Neural cell (in vitro differentiated cells): ENCODE measurements around the gene HLCS. TPM values are rescaled to one million over a fixed set of nuclear protein-coding genes. Genes with fewer than 3 reads are reported as not detected.

Experiments used
- H2AFZ ChIP-seq: fragments of 200-600, 300-800 bp; sonication (generic), shearing (Covaris generic); 2 replicates; pipeline ENCODE4 v1.6.0; 2014; ENCODE audit warnings: low read depth, mild to moderate bottlenecking, antibody characterized with exemption, low read length, moderate library complexity
- H3F3A ChIP-seq: fragments of 200-600 bp; shearing (Covaris generic); 2 replicates; pipeline ENCODE4 v1.6.1; 2016; ENCODE audit warnings: mild to moderate bottlenecking, moderate library complexity, mixed read lengths, antibody characterized with exemption, low read length; ENCODE audit not compliant: insufficient read depth, poor library complexity, severe bottlenecking
- H3K27ac ChIP-seq: fragments of 200-600, 300-800 bp; sonication (generic), shearing (Covaris generic); 2 replicates; pipeline ENCODE4 v1.5.1; 2014; ENCODE audit warnings: mild to moderate bottlenecking, low read length, moderate library complexity
- H3K27me3 ChIP-seq: fragments of 300-800, 200-600 bp; sonication (generic), shearing (Covaris generic); 2 replicates; pipeline ENCODE4 v1.6.0; 2014; ENCODE audit warnings: mild to moderate bottlenecking, low read depth, low read length, moderate library complexity; ENCODE audit not compliant: insufficient read depth
- H3K36me3 ChIP-seq: fragments of 300-800, 200-600 bp; sonication (generic), shearing (Covaris generic); 2 replicates; pipeline ENCODE4 v1.5.1; 2014; ENCODE audit warnings: mild to moderate bottlenecking, antibody characterized with exemption, low read length, moderate library complexity; ENCODE audit not compliant: insufficient read depth
- H3K4me2 ChIP-seq: fragments of 300-800, 200-600 bp; sonication (generic), shearing (Covaris generic); 2 replicates; pipeline ENCODE4 v1.6.0; 2014; ENCODE audit warnings: mild to moderate bottlenecking, low read length
- H3K4me3 ChIP-seq: fragments of 300-800, 200-600 bp; sonication (generic), shearing (Covaris generic); 2 replicates; pipeline ENCODE4 v1.5.1; 2014; ENCODE audit warnings: mild to moderate bottlenecking, low read length, moderate library complexity
- H3K79me2 ChIP-seq: fragments of 200-600 bp; shearing (Covaris generic); replicated peaks from 2 replicates; pipeline ENCODE4 v1.6.0; 2014; ENCODE audit warnings: mild to moderate bottlenecking, low read length, moderate library complexity; ENCODE audit not compliant: insufficient read depth
- H3K9ac ChIP-seq: fragments of 300-800, 200-600 bp; sonication (generic), shearing (Covaris generic); 2 replicates; pipeline ENCODE4 v1.6.1; 2016; ENCODE audit warnings: mild to moderate bottlenecking, low read length, mixed read lengths
- H3K9me2 ChIP-seq: fragments of 200-600 bp; shearing (Covaris generic); 2 replicates; pipeline ENCODE4 v1.6.1; 2016; ENCODE audit warnings: mild to moderate bottlenecking, low read length, mixed read lengths; ENCODE audit not compliant: insufficient read depth
- H3K9me3 ChIP-seq: fragments of 200-600, 300-800 bp; sonication (generic), shearing (Covaris generic); 2 replicates; pipeline ENCODE4 v1.6.1; 2016; ENCODE audit warnings: mild to moderate bottlenecking, mixed run types, low read length, moderate library complexity, mixed read lengths
- H4K20me1 ChIP-seq: fragments of 200-600 bp; shearing (Covaris generic); 2 replicates; pipeline ENCODE4 v1.6.1; 2016; ENCODE audit warnings: mild to moderate bottlenecking, mixed run types; ENCODE audit not compliant: insufficient read depth
- CTCF ChIP-seq: fragments of 450-650 bp; IDR thresholded peaks from 2 replicates; pipeline ENCODE4 v1.5.1; 2014; ENCODE audit warnings: antibody characterized with exemption, mild to moderate bottlenecking, moderate library complexity; ENCODE audit not compliant: poor library complexity, severe bottlenecking
- EP300 ChIP-seq: fragments of 450-650 bp; conservative IDR thresholded peaks from 2 replicates; pipeline ENCODE4 v1.6.1; 2014; ENCODE audit warnings: antibody characterized with exemption, mild to moderate bottlenecking, moderate library complexity; ENCODE audit not compliant: poor library complexity, severe bottlenecking
- EZH2 ChIP-seq: fragments of 200-600, 300-800 bp; shearing (Covaris generic), sonication (generic); IDR thresholded peaks from 2 replicates; pipeline ENCODE4 v1.6.1; 2014; ENCODE audit warnings: antibody characterized with exemption, low read length, borderline replicate concordance, mild to moderate bottlenecking; ENCODE audit not compliant: insufficient read depth, poor library complexity, severe bottlenecking
- MXI1 ChIP-seq: fragments of 450-650 bp; conservative IDR thresholded peaks from 2 replicates; pipeline ENCODE4 v1.6.1; 2014; ENCODE audit warnings: antibody characterized with exemption, mild to moderate bottlenecking; ENCODE audit not compliant: poor library complexity, severe bottlenecking
- POLR2AphosphoS5 ChIP-seq: IDR thresholded peaks from 2 replicates; pipeline ENCODE4 v1.6.1; 2012
- RAD21 ChIP-seq: fragments of 450-650 bp; conservative IDR thresholded peaks from 2 replicates; pipeline ENCODE4 v1.6.1; 2014; ENCODE audit warnings: antibody characterized with exemption, mild to moderate bottlenecking, moderate library complexity
- REST ChIP-seq: IDR thresholded peaks from 2 replicates; pipeline ENCODE4 v1.6.1; 2012; ENCODE audit warnings: borderline replicate concordance
- SMC3 ChIP-seq: fragments of 450-650 bp; conservative IDR thresholded peaks from 2 replicates; pipeline ENCODE4 v1.6.1; 2014; ENCODE audit warnings: antibody characterized with exemption, mild to moderate bottlenecking, moderate library complexity; ENCODE audit not compliant: poor library complexity
- TAF1 ChIP-seq: IDR thresholded peaks from 2 replicates; pipeline ENCODE4 v1.6.1; 2012; ENCODE audit warnings: low read depth
- polyA plus RNA-seq: library from polyadenylated mRNA; depleted of rRNA; stranded (reverse); fragments of >200 nt; gene quantifications from 2 replicates; pipeline ENCODE4 v1.2.3, GENCODE V29; 2014

The HLCS gene
- polyA plus RNA-seq, 1 donor from 2014 or later, result 12.1 TPM

GRCh38 chr21:36965720-36966065 is 776 bp downstream of the HLCS start:
- no peaks in the 10 kb centered on the region for H3K9me2 ChIP-seq
- H3K79me2 ChIP-seq, result no peaks in the 10 kb centered on the region
- H3K36me3 ChIP-seq, result no peaks in the 10 kb centered on the region
- TF ChIP-seq EP300 (no peak), POLR2AphosphoS5 (no peak), EZH2 (no peak), REST (no peak), RAD21 (no peak), SMC3 (no peak), TAF1 (no peak), CTCF (no peak), MXI1 (no peak)
- H3K27me3 ChIP-seq, result no peaks in the 10 kb centered on the region
- no peaks in the 10 kb centered on the region for H4K20me1 ChIP-seq
- no peaks in the 10 kb centered on the region for H3K9me3 ChIP-seq
- H2AFZ ChIP-seq, result peak overlapping the region; percentile 40
- H3K4me2 ChIP-seq, result peak overlapping the region; percentile 35
- peak overlapping the region; percentile 31 for H3K27ac ChIP-seq
- peak overlapping the region; percentile 77 for H3K9ac ChIP-seq
- peak overlapping the region; percentile 75 for H3K4me3 ChIP-seq
- peaks cover 5% of the 10 kb centered on the region for H3F3A ChIP-seq

GRCh38 chr21:36964827-36965719 is 1.4 kb downstream of the HLCS start:
- H2AFZ ChIP-seq, result no peak overlapping the region
- H3F3A ChIP-seq, result peaks cover 5% of the 10 kb centered on the region
- no peaks in the 10 kb centered on the region for H3K9me3 ChIP-seq
- H4K20me1 ChIP-seq, result no peaks in the 10 kb centered on the region
- peak overlapping the region; percentile 77 for H3K9ac ChIP-seq
- no peaks in the 10 kb centered on the region for H3K27me3 ChIP-seq
- TF ChIP-seq CTCF (no peak), EP300 (no peak), EZH2 (no peak), POLR2AphosphoS5 (no peak), REST (no peak), RAD21 (no peak), TAF1 (no peak), SMC3 (no peak), MXI1 (no peak)
- no peaks in the 10 kb centered on the region for H3K36me3 ChIP-seq
- peak overlapping the region; percentile 75 for H3K4me3 ChIP-seq
- H3K79me2 ChIP-seq, result no peaks in the 10 kb centered on the region
- H3K9me2 ChIP-seq, result no peaks in the 10 kb centered on the region
- H3K27ac ChIP-seq, result no peak overlapping the region
- H3K4me2 ChIP-seq, result peak overlapping the region; percentile 35
